Measurements from ENCODE around the gene MRPL49. TPM values are rescaled to one million over a fixed set of nuclear protein-coding genes. Genes with fewer than 3 reads are reported as not detected.

MRPL49 gene
- total RNA-seq, 1 donor from 2014 or later = 45.1 TPM

- no peaks in the 10 kb centered on the region for H3K27me3 Mint-ChIP-seq (ENCODE audit: low read depth, unreplicated experiment)
- peaks cover 68% of the 10 kb centered on the region for H4K20me1 ChIP-seq (ENCODE audit: insufficient read depth, low read length)
- H3K9me3 Mint-ChIP-seq (ENCODE audit: unreplicated experiment) = no peaks in the 10 kb centered on the region
- no peak overlapping the region for H3K4me3 Mint-ChIP-seq (ENCODE audit: unreplicated experiment)
- no peak overlapping the region for H2AFZ ChIP-seq (ENCODE audit: low read depth, low read length)
- no peak overlapping the region for H3K9ac ChIP-seq (ENCODE audit: low read length)
- FAIRE-seq (no peak), DNase-seq (ENCODE audit: low read depth) (no peak)
- H3K27ac Mint-ChIP-seq (ENCODE audit: unreplicated experiment) = no peak overlapping the region
- H3K4me1 Mint-ChIP-seq (ENCODE audit: low read depth, unreplicated experiment) = peaks cover 5% of the 10 kb centered on the region
- peaks cover 43% of the 10 kb centered on the region for H3K79me2 ChIP-seq (ENCODE audit: insufficient read depth, low read length)
- no peaks in the 10 kb centered on the region for H3K27me3 ChIP-seq (ENCODE audit: insufficient read depth, low read length)
- peaks cover 19% of the 10 kb centered on the region for H3K36me3 Mint-ChIP-seq (ENCODE audit: low read depth, unreplicated experiment)
- H3K4me1 ChIP-seq (ENCODE audit: insufficient read depth, low read length) = peaks cover 9% of the 10 kb centered on the region
- no peak for TF ChIP-seq EZH2 (IDR thresholded peaks at IDR 0.05; ENCODE audit: insufficient read depth, low read length)
- TF ChIP-seq, protein P1, sequence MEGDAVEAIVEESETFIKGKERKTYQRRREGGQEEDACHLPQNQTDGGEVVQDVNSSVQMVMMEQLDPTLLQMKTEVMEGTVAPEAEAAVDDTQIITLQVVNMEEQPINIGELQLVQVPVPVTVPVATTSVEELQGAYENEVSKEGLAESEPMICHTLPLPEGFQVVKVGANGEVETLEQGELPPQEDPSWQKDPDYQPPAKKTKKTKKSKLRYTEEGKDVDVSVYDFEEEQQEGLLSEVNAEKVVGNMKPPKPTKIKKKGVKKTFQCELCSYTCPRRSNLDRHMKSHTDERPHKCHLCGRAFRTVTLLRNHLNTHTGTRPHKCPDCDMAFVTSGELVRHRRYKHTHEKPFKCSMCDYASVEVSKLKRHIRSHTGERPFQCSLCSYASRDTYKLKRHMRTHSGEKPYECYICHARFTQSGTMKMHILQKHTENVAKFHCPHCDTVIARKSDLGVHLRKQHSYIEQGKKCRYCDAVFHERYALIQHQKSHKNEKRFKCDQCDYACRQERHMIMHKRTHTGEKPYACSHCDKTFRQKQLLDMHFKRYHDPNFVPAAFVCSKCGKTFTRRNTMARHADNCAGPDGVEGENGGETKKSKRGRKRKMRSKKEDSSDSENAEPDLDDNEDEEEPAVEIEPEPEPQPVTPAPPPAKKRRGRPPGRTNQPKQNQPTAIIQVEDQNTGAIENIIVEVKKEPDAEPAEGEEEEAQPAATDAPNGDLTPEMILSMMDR (IDR thresholded peaks at IDR 0.05; ENCODE audit: insufficient read depth, low read depth, low read length) = no peak
- H3K27ac ChIP-seq (ENCODE audit: low read depth, low read length) = no peak overlapping the region
- H3K36me3 ChIP-seq (ENCODE audit: insufficient read depth, low read length) = peaks cover 40% of the 10 kb centered on the region
- no peaks in the 10 kb centered on the region for H3K9me3 ChIP-seq (ENCODE audit: insufficient read depth, low read depth, low read length)
- H3K4me3 ChIP-seq (ENCODE audit: insufficient read depth, low read depth, low read length) = no peak overlapping the region
- no peak overlapping the region for H3K4me2 ChIP-seq (ENCODE audit: low read length)
Measured at GRCh38 chr11:65129649-65130441, 7.7 kb downstream of the MRPL49 start.

GRCh38 chr11:65130631-65131416 is 8.7 kb downstream of the MRPL49 start:
- no peak for FAIRE-seq
- Mint-ChIP-seq H3K4me1 (ENCODE audit: low read depth, unreplicated experiment) (peaks cover 5% of the 10 kb centered on the region), H3K27me3 (ENCODE audit: low read depth, unreplicated experiment) (no peaks in the 10 kb centered on the region), H3K4me3 (ENCODE audit: unreplicated experiment) (no peak overlapping the region), H3K9me3 (ENCODE audit: unreplicated experiment) (no peaks in the 10 kb centered on the region), H3K27ac (ENCODE audit: unreplicated experiment) (no peak overlapping the region), H3K36me3 (ENCODE audit: low read depth, unreplicated experiment) (peaks cover 19% of the 10 kb centered on the region)
- Histone ChIP-seq H4K20me1 (ENCODE audit: insufficient read depth, low read length) (peaks cover 64% of the 10 kb centered on the region), H2AFZ (ENCODE audit: low read depth, low read length) (no peak overlapping the region), H3K27me3 (ENCODE audit: insufficient read depth, low read length) (no peaks in the 10 kb centered on the region), H3K9me3 (ENCODE audit: insufficient read depth, low read depth, low read length) (no peaks in the 10 kb centered on the region), H3K79me2 (ENCODE audit: insufficient read depth, low read length) (peaks cover 38% of the 10 kb centered on the region), H3K4me1 (ENCODE audit: insufficient read depth, low read length) (peaks cover 13% of the 10 kb centered on the region), H3K9ac (ENCODE audit: low read length) (no peak overlapping the region), H3K4me3 (ENCODE audit: insufficient read depth, low read depth, low read length) (no peak overlapping the region), H3K27ac (ENCODE audit: low read depth, low read length) (no peak overlapping the region), H3K4me2 (ENCODE audit: low read length) (no peak overlapping the region), H3K36me3 (ENCODE audit: insufficient read depth, low read length) (peaks cover 40% of the 10 kb centered on the region)
- TF ChIP-seq, protein P1 (IDR thresholded peaks at IDR 0.05; ENCODE audit: insufficient read depth, low read depth, low read length) = no peak
- TF ChIP-seq EZH2 (IDR thresholded peaks at IDR 0.05; ENCODE audit: insufficient read depth, low read length) = no peak
- DNase-seq (ENCODE audit: low read depth) = no peak

All from astrocyte (in vitro differentiated cells and primary cell).